MM.1S (cell line): Measurements from ENCODE around the gene COQ7.

Source experiments
- EZH2 ChIP-seq: fragments of 300-600 bp; sonication (generic); optimal IDR thresholded peaks from 2 replicates; pipeline ENCODE3; 2017; ENCODE audit warnings: low read depth, mild to moderate bottlenecking, antibody characterized with exemption, low read length, mixed read lengths
- EZH2phosphoT487 ChIP-seq: fragments of 300-600 bp; sonication (generic); IDR thresholded peaks from 2 replicates; pipeline ENCODE4 v1.6.1; 2018; ENCODE audit warnings: antibody characterized with exemption, low read length
- TF ChIP-seq, protein P1 (sequence below): fragments of 300-600 bp; sonication (generic); IDR thresholded peaks from 2 replicates; pipeline ENCODE4 v1.5.1; 2016; ENCODE audit warnings: antibody characterized with exemption, low read length, mixed read lengths

DNA sequence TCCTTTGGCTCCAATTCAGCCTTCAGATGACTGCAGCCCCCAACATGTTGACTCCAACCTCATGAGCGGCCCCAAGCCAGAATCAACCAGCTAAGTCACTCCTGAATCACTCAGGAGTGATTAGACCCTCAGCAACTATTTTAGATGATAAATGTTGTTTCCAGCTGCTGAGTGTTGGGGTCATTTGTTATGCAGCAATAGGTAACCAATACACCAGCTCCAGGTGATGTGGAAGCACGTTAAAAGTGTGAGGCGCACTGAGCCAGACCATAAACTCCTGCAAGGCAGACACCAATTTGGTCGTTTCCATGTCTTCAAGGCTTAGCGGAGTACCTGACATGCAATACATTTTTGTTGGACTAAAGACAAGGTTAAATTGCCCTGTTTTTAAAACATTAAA lies 17.5 kb downstream of the COQ7 start:
- TF ChIP-seq, protein P1, sequence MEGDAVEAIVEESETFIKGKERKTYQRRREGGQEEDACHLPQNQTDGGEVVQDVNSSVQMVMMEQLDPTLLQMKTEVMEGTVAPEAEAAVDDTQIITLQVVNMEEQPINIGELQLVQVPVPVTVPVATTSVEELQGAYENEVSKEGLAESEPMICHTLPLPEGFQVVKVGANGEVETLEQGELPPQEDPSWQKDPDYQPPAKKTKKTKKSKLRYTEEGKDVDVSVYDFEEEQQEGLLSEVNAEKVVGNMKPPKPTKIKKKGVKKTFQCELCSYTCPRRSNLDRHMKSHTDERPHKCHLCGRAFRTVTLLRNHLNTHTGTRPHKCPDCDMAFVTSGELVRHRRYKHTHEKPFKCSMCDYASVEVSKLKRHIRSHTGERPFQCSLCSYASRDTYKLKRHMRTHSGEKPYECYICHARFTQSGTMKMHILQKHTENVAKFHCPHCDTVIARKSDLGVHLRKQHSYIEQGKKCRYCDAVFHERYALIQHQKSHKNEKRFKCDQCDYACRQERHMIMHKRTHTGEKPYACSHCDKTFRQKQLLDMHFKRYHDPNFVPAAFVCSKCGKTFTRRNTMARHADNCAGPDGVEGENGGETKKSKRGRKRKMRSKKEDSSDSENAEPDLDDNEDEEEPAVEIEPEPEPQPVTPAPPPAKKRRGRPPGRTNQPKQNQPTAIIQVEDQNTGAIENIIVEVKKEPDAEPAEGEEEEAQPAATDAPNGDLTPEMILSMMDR = no peak
- TF ChIP-seq EZH2phosphoT487 = no peak
- TF ChIP-seq EZH2 = no peak
